ENCODE results near the gene SNRNP27.

SNRNP27 gene

DNA sequence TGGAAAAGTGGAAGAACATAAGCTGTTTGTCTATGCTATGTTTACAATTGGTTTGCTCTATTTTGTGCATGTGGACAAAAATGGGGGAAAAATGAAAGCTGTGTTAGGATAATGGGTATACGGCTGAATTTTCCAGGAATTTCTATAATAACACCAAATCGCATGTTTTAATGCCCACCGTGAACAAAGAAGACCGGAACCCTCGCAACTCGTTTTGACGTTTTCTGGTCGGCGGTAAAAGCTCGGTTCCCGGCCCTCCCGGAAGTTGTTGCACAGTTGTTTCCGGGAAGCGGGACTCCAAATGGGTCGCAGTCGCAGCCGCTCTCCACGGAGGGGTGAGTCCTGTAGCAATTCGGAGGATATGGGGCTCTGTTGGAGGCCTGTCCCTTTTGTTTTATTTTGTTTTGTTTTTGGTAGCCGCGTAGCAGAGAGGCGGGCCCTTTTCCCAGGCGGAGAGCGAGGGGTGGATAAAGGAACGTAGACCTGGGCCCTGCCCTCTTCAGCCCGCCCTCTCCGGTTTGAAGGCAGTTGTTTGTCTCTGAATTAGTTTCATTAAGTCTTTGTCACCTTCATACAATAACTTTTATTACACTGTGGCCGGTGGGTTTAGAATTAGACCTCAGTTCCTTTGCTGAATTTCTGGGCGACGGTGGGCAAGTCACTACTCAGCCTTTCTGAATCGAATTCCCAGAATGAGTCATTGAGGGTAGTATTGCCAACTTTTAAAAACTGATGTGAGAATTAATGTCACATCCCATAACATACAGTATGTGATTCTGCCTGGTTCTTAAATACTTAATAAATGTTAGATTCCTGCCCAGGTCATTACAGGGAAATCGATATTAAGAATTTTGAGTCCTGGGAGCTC lies at the start of gene SNRNP27:
Gene SNRNP27, plus strand, starts transcription at position 273 of the 868 bp plus-strand sequence. Its CDS starts 29 bp downstream, at position 302.
- peak; percentile 85 for DNase-seq (ENCODE audit: low read depth, low spot score)
- in situ Hi-C loops (cut with HindIII; ENCODE audit: low sequenced_read_pairs): no loop called here
- peak within 1 kb of the TSS; percentile 55 for H3K4me3 ChIP-seq (ENCODE audit: low read depth, low read length)
- TF ChIP-seq, protein P1, sequence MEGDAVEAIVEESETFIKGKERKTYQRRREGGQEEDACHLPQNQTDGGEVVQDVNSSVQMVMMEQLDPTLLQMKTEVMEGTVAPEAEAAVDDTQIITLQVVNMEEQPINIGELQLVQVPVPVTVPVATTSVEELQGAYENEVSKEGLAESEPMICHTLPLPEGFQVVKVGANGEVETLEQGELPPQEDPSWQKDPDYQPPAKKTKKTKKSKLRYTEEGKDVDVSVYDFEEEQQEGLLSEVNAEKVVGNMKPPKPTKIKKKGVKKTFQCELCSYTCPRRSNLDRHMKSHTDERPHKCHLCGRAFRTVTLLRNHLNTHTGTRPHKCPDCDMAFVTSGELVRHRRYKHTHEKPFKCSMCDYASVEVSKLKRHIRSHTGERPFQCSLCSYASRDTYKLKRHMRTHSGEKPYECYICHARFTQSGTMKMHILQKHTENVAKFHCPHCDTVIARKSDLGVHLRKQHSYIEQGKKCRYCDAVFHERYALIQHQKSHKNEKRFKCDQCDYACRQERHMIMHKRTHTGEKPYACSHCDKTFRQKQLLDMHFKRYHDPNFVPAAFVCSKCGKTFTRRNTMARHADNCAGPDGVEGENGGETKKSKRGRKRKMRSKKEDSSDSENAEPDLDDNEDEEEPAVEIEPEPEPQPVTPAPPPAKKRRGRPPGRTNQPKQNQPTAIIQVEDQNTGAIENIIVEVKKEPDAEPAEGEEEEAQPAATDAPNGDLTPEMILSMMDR (IDR thresholded peaks at IDR 0.05; ENCODE audit: low read depth, low read length): no peak

GRCh38 chr2:69843993-69844392 lies 49.8 kb upstream of the SNRNP27 start:
- TF ChIP-seq, protein P1 (IDR thresholded peaks at IDR 0.05; ENCODE audit: low read depth, low read length): no peak
- H3K4me3 ChIP-seq (ENCODE audit: low read depth, low read length): no peak overlapping the region
- no peak for DNase-seq (ENCODE audit: low read depth, low spot score)
- in situ Hi-C loops (cut with HindIII; ENCODE audit: low sequenced_read_pairs): no loop called here

DNA sequence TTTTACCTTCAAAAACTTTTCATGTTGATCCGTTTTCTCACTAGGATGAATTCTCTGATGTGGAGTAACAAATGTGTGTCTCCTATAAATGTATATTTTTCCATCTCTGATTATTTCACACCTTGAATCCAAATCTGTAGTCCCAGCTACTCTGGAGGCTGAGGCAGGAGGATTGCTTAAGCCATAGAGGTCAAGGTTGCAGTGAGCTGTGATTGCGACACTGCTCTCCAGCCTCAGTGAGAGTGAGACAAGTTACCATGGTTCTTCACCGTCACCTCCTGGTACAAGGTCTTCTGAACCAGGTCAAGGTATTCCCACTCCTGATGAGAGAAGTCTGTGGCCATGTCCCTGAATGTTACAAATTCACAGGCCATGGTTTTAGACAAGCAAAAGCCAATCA lies 49.2 kb upstream of the SNRNP27 start:
- in situ Hi-C loops (cut with HindIII; ENCODE audit: low sequenced_read_pairs): no loop called here
- H3K4me3 ChIP-seq (ENCODE audit: low read depth, low read length): no peak overlapping the region
- TF ChIP-seq, protein P1 (IDR thresholded peaks at IDR 0.05; ENCODE audit: low read depth, low read length): no peak
- no peak for DNase-seq (ENCODE audit: low read depth, low spot score)

- no peak for DNase-seq (ENCODE audit: low read depth, low spot score)
- H3K4me3 ChIP-seq (ENCODE audit: low read depth, low read length): no peak overlapping the region
- TF ChIP-seq, protein P1 (IDR thresholded peaks at IDR 0.05; ENCODE audit: low read depth, low read length): no peak
- in situ Hi-C loops (cut with HindIII; ENCODE audit: low sequenced_read_pairs): no loop called here
These were observed 47.3 kb upstream of the SNRNP27 start for GRCh38 chr2:69846182-69847067.

GRCh38 chr2:69847068-69847828 lies 46.5 kb upstream of the SNRNP27 start:
- DNase-seq (ENCODE audit: low read depth, low spot score): no peak
- in situ Hi-C loops (cut with HindIII; ENCODE audit: low sequenced_read_pairs): no loop called here
- H3K4me3 ChIP-seq (ENCODE audit: low read depth, low read length): no peak overlapping the region
- TF ChIP-seq, protein P1 (IDR thresholded peaks at IDR 0.05; ENCODE audit: low read depth, low read length): no peak

Measured in astrocyte of the spinal cord (primary cell).